DOHH2 (cell line): ENCODE results near the gene CALML6.

Source experiments
- H3F3A ChIP-seq: fragments of 200-600 bp; sonication (generic), shearing (Covaris generic); 2 replicates; pipeline ENCODE4 v1.6.0; 2016; ENCODE audit warnings: antibody characterized with exemption, mild to moderate bottlenecking; ENCODE audit not compliant: control insufficient read depth, insufficient read depth
- H3K27ac ChIP-seq: fragments of 200-600 bp; sonication (generic); 2 replicates; pipeline ENCODE4 v1.5.1; 2014; ENCODE audit warnings: low read depth, mild to moderate bottlenecking, low read length, moderate library complexity
- H3K27me3 ChIP-seq: fragments of 200-600 bp; sonication (generic); 2 replicates; pipeline ENCODE4 v1.6.1; 2014; ENCODE audit warnings: mild to moderate bottlenecking, low read length, mixed read lengths; ENCODE audit not compliant: control insufficient read depth
- H3K36me3 ChIP-seq: fragments of 200-600 bp; sonication (generic); 2 replicates; pipeline ENCODE4 v1.6.1; 2014; ENCODE audit warnings: mild to moderate bottlenecking, low read length, moderate library complexity, mixed read lengths; ENCODE audit not compliant: control insufficient read depth
- H3K4me1 ChIP-seq: fragments of 200-600 bp; sonication (generic); 2 replicates; pipeline ENCODE4 v1.6.1; 2014; ENCODE audit warnings: mild to moderate bottlenecking, low read length, mixed read lengths; ENCODE audit not compliant: control insufficient read depth
- H3K4me2 ChIP-seq: fragments of 200-600 bp; sonication (generic); 2 replicates; pipeline ENCODE4 v1.6.0; 2014; ENCODE audit warnings: mild to moderate bottlenecking, low read length, moderate library complexity
- H3K4me3 ChIP-seq: fragments of 200-600 bp; sonication (generic); 2 replicates; pipeline ENCODE4 v1.5.1; 2014; ENCODE audit warnings: mild to moderate bottlenecking, low read length, mixed read lengths
- H3K79me2 ChIP-seq: fragments of 200-600 bp; sonication (generic); 2 replicates; pipeline ENCODE4 v1.6.1; 2014; ENCODE audit warnings: mild to moderate bottlenecking, low read length, mixed read lengths; ENCODE audit not compliant: control insufficient read depth
- H3K9me2 ChIP-seq: fragments of 200-600 bp; sonication (generic); replicated peaks from 2 replicates; pipeline ENCODE4 v1.6.1; 2014; ENCODE audit warnings: mild to moderate bottlenecking, low read length, mixed read lengths; ENCODE audit not compliant: control insufficient read depth
- H3K9me3 ChIP-seq: fragments of 200-600 bp; sonication (generic); 2 replicates; pipeline ENCODE4 v1.6.1; 2014; ENCODE audit warnings: antibody characterized with exemption, low read length, mixed read lengths; ENCODE audit not compliant: control insufficient read depth, insufficient read depth
- H4K20me1 ChIP-seq: fragments of 200-600 bp; sonication (generic); 2 replicates; pipeline ENCODE4 v1.6.0; 2014; ENCODE audit warnings: low read depth, mild to moderate bottlenecking, antibody characterized with exemption, low read length, moderate library complexity; ENCODE audit not compliant: control insufficient read depth, insufficient read depth
- CTCF ChIP-seq: fragments of 200-600 bp; sonication (generic); IDR thresholded peaks from one replicate; pipeline ENCODE4 v1.5.1; 2014; ENCODE audit warnings: antibody characterized with exemption, mild to moderate bottlenecking, low read depth, low read length; ENCODE audit not compliant: poor library complexity, severe bottlenecking
- EZH2phosphoT487 ChIP-seq: fragments of 200-600 bp; sonication (generic); IDR thresholded peaks from 2 replicates; pipeline ENCODE4 v1.6.1; 2017; ENCODE audit warnings: borderline replicate concordance, mild to moderate bottlenecking, antibody characterized with exemption, low read length, moderate library complexity, mixed read lengths

Gene CALML6

DNA sequence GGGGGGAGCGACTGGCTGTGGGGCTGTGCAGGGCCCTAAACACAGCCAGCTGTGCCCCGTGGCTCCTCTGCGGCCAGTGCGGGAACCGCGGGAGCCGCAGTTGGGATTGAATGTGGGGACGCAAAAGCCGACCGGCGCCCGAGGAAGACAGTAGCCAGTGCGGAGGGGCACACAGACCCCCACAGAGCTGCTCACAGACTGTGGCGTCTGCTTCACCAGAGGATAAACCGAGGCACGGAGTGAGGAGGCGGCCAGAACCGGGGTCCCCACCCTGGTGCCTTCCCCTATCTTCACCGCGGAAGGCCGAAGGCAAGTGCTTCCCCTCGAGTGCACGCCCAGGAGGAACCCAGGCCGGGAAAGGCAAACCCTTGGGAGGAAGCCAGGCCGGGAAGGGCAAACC lies 12.7 kb downstream of the CALML6 start:
- Histone ChIP-seq H3K9me2 (no peaks in the 10 kb centered on the region), H4K20me1 (no peaks in the 10 kb centered on the region), H3K79me2 (no peaks in the 10 kb centered on the region), H3K27me3 (no peaks in the 10 kb centered on the region), H3K27ac (no peak overlapping the region), H3K4me3 (no peak overlapping the region), H3F3A (no peaks in the 10 kb centered on the region), H3K4me1 (no peaks in the 10 kb centered on the region), H3K36me3 (no peaks in the 10 kb centered on the region), H3K9me3 (no peaks in the 10 kb centered on the region), H3K4me2 (no peak overlapping the region)
- TF ChIP-seq CTCF, result no peak
- TF ChIP-seq EZH2phosphoT487, result no peak

- no peaks in the 10 kb centered on the region for H3K79me2 ChIP-seq
- H3K9me3 ChIP-seq, result no peaks in the 10 kb centered on the region
- H4K20me1 ChIP-seq, result no peaks in the 10 kb centered on the region
- H3K36me3 ChIP-seq, result no peaks in the 10 kb centered on the region
- H3K4me3 ChIP-seq, result no peak overlapping the region
- no peaks in the 10 kb centered on the region for H3F3A ChIP-seq
- TF ChIP-seq EZH2phosphoT487 (no peak), CTCF (no peak)
- no peak overlapping the region for H3K27ac ChIP-seq
- H3K4me2 ChIP-seq, result no peak overlapping the region
- H3K27me3 ChIP-seq, result no peaks in the 10 kb centered on the region
- no peaks in the 10 kb centered on the region for H3K9me2 ChIP-seq
- H3K4me1 ChIP-seq, result no peaks in the 10 kb centered on the region
These were observed 13.4 kb downstream of the CALML6 start for GRCh38 chr1:1928231-1929101.

GRCh38 chr1:1929102-1929638 lies 14.1 kb downstream of the CALML6 start:
- Histone ChIP-seq H3K9me3 (peaks cover 4% of the 10 kb centered on the region; the same call in 1 of the 2 replicates), H3K27me3 (no peaks in the 10 kb centered on the region), H3K4me2 (no peak overlapping the region), H3K36me3 (no peaks in the 10 kb centered on the region), H3K4me1 (no peaks in the 10 kb centered on the region), H3K79me2 (no peaks in the 10 kb centered on the region), H4K20me1 (no peaks in the 10 kb centered on the region), H3K4me3 (no peak overlapping the region), H3F3A (no peaks in the 10 kb centered on the region), H3K9me2 (no peaks in the 10 kb centered on the region), H3K27ac (no peak overlapping the region)
- TF ChIP-seq CTCF, result no peak
- TF ChIP-seq EZH2phosphoT487, result no peak
